Choroid plexus epithelial cell (primary cell): ENCODE measurements around the gene LTN1.

ENCODE experiments used
- DNase-seq: peaks from one replicate; pipeline ENCODE4 v3.0.0-alpha.2; 2010; ENCODE audit warnings: low read depth
- H3K4me3 ChIP-seq: 2 replicates; pipeline ENCODE4 v1.5.1; 2011; ENCODE audit warnings: low read depth, mild to moderate bottlenecking, control low read depth, low read length, moderate library complexity
- CTCF ChIP-seq: conservative IDR thresholded peaks from 2 replicates; pipeline ENCODE4 v1.5.1; 2011; ENCODE audit warnings: low read depth, mild to moderate bottlenecking, control low read depth, inconsistent platforms, low read length, moderate library complexity

LTN1 gene

GRCh38 chr21:28928578-28929420 lies 63.9 kb downstream of the LTN1 start:
- no peak overlapping the region for H3K4me3 ChIP-seq
- DNase-seq = no peak
- TF ChIP-seq CTCF = no peak

DNA sequence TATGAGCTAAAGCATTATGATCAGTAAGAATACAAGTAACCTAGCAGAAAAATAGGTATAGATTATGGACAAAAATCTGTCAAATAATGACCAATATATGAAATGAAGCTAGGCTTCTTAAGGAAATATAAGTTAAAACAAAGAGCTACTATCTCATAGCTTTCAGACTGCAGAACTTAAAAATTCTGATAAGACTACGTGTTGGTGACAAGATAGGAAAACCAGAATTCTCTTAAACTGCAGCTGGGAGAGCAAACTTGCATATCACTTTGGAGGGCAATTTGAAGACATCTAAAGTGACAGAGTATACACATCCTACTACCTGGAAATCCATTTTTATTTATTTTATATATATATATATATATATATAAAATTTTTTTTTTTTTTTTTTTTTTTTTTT lies 65.5 kb downstream of the LTN1 start:
- no peak overlapping the region for H3K4me3 ChIP-seq
- DNase-seq = no peak
- TF ChIP-seq CTCF = no peak

DNA sequence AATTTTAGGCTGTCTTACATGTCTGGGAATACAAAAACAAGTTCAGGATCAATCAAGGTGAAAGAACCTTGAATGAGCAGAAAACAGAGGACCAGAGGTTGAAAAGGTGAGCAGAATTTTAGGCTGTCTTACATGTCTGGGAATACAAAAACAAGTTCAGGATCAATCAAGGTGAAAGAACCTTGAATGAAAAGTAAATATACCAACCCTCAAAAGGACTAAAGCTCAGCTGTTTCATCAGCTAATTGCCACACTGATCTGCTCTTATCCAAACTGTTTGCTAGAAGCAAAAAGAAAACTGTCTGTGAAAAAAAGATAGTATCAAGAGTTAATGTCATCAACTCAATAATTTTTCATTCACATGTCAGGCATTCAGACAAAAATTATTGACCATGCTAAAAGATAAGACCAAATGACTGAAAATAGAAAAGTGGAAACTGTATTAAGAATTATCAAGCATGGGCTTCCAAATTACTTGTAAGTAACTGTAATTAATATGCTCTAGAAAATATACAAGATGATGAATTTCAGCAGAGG lies 69.2 kb downstream of the LTN1 start:
- no peak overlapping the region for H3K4me3 ChIP-seq
- DNase-seq = no peak
- no peak for TF ChIP-seq CTCF

DNA sequence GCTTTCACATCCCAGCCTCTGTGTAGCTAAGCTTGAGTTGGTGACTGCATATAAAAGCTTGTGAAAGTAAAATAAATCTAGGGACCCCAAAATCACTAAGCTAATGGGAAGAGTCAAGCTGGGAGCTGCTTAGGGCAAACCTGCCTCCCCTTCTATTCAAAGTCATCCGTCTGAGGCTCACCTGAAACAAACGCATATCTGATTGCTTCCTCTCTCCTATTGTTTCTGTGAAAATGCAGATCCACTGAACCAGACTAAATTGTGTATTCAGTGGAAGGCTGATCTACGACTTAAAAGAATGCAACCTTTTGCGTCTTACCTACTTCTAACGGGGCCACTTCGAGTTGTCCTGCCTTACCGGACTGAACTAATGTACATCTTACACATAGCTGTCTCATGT lies 70.3 kb downstream of the LTN1 start:
- no peak overlapping the region for H3K4me3 ChIP-seq
- no peak for DNase-seq
- no peak for TF ChIP-seq CTCF

- TF ChIP-seq CTCF = no peak
- DNase-seq = no peak
- no peak overlapping the region for H3K4me3 ChIP-seq
Measured at GRCh38 chr21:28916150-28916893, 76.4 kb downstream of the LTN1 start.

DNA sequence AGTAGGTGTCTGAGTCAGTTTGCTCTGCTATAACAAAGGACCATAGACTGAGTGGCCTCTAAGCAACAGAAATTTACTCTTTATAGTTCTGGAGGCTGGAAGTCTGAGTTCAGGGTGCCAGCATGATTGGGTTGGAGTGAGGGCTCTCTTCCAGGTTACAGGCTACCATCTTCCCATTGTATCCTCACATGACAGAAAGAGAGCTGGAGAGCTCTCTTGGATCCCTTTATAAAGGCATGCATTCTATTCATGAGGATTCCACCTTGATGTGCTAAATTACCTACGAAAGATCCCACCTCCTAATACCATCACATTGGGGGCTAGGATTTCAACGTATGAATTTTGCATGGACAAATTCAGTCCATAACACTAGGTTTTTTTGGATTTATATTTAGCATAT lies 79.6 kb downstream of the LTN1 start:
- no peak overlapping the region for H3K4me3 ChIP-seq
- TF ChIP-seq CTCF = no peak
- DNase-seq = no peak
